GM23338 (cell line): ENCODE results near the gene KRTCAP2. TPM values are rescaled to one million over a fixed set of nuclear protein-coding genes. Genes with fewer than 3 reads are reported as not detected.
A peak's percentile ranks its signal among the peaks of the same experiment; 100 is the strongest.

ENCODE experiments used
- ATAC-seq: fragments of 200-7000 bp; cut with Tn5 transposase; 3 replicates; pipeline ENCODE4 v1.9.1; 2020
- DNase-seq: peaks from one replicate; pipeline ENCODE4 v3.0.0-alpha.2; 2015; ENCODE audit warnings: low spot score
- H2AFZ ChIP-seq: fragments of 200-600 bp; sonication (generic); 2 replicates; pipeline ENCODE4 v1.8.0; 2016; ENCODE audit warnings: antibody characterized with exemption, mild to moderate bottlenecking, moderate library complexity
- H3F3A ChIP-seq: fragments of 200-600 bp; sonication (generic); replicated peaks from 2 replicates; pipeline ENCODE4 v1.8.0; 2017; ENCODE audit warnings: antibody characterized with exemption, mixed run types, low read depth
- H3K27ac ChIP-seq: fragments of 200-600 bp; sonication (generic); 2 replicates; pipeline ENCODE4 v1.6.1; 2016; ENCODE audit warnings: low read depth
- H3K27me3 ChIP-seq: fragments of 200-600 bp; sonication (generic); 2 replicates; pipeline ENCODE4 v1.8.0; 2016; ENCODE audit warnings: mild to moderate bottlenecking, mixed run types, moderate library complexity; ENCODE audit not compliant: insufficient read depth
- H3K36me3 ChIP-seq: fragments of 200-600 bp; sonication (generic); 2 replicates; pipeline ENCODE4 v1.8.0; 2016; ENCODE audit warnings: mild to moderate bottlenecking; ENCODE audit not compliant: insufficient read depth
- H3K4me1 ChIP-seq: fragments of 200-600 bp; sonication (generic); 2 replicates; pipeline ENCODE4 v1.8.0; 2016; ENCODE audit warnings: mild to moderate bottlenecking, moderate library complexity; ENCODE audit not compliant: insufficient read depth
- H3K4me2 ChIP-seq: fragments of 200-600 bp; sonication (generic); 2 replicates; pipeline ENCODE4 v1.7.1; 2017; ENCODE audit warnings: mixed run types
- H3K4me3 ChIP-seq: fragments of 200-600 bp; sonication (generic); 2 replicates; pipeline ENCODE4 v1.6.1; 2016; ENCODE audit warnings: mixed run types
- H3K79me2 ChIP-seq: fragments of 200-600 bp; sonication (generic); replicated peaks from 2 replicates; pipeline ENCODE4 v1.8.0; 2017; ENCODE audit warnings: mild to moderate bottlenecking; ENCODE audit not compliant: insufficient read depth
- H3K9me2 ChIP-seq: fragments of 200-600 bp; sonication (generic); 2 replicates; pipeline ENCODE4 v1.8.0; 2017; ENCODE audit not compliant: insufficient read depth
- H4K20me1 ChIP-seq: fragments of 200-600 bp; sonication (generic); replicated peaks from 2 replicates; pipeline ENCODE4 v1.8.0; 2017; ENCODE audit warnings: mild to moderate bottlenecking; ENCODE audit not compliant: insufficient read depth
- H3K27ac Mint-ChIP-seq: 2 replicates; pipeline ENCODE4 v1.8.0; 2020; ENCODE audit warnings: inconsistent platforms, mild to moderate bottlenecking, moderate library complexity, mixed read lengths
- H3K27me3 Mint-ChIP-seq: 3 replicates; pipeline ENCODE4 v1.8.0; 2022; ENCODE audit warnings: low read depth, mild to moderate bottlenecking, moderate library complexity, mixed read lengths, inconsistent platforms; ENCODE audit not compliant: insufficient read depth, poor library complexity
- H3K36me3 Mint-ChIP-seq: 3 replicates; pipeline ENCODE4 v1.8.0; 2021; ENCODE audit warnings: low read depth, mild to moderate bottlenecking, inconsistent platforms, moderate library complexity, mixed read lengths
- H3K4me1 Mint-ChIP-seq: 3 replicates; pipeline ENCODE4 v1.8.0; 2020; ENCODE audit warnings: mild to moderate bottlenecking, inconsistent platforms, mixed read lengths
- H3K4me3 Mint-ChIP-seq: 3 replicates; pipeline ENCODE4 v1.8.0; 2021; ENCODE audit warnings: moderate library complexity, mild to moderate bottlenecking, inconsistent platforms, mixed read lengths
- H3K9me3 Mint-ChIP-seq: 3 replicates; pipeline ENCODE4 v1.8.0; 2020; ENCODE audit warnings: moderate library complexity, mild to moderate bottlenecking, inconsistent platforms, mixed read lengths
- CREB1 ChIP-seq: fragments of 250-450 bp; sonication (Bioruptor Pico); IDR thresholded peaks from 2 replicates; pipeline ENCODE4 v1.5.0; 2020; ENCODE audit warnings: low read depth, mild to moderate bottlenecking, moderate library complexity
- CTCF ChIP-seq, 2 experiments: fragments of 200-600 bp in 1 of 2; sonication (generic) in 1 of 2; conservative IDR thresholded peaks; 2 replicates each; pipeline versions ENCODE4 v1.5.1 to v1.6.1; 2016 to 2017; ENCODE audit warnings: antibody characterized with exemption in 2 of 2, low read depth in 2 of 2, mild to moderate bottlenecking in 2 of 2, moderate library complexity in 1 of 2
- EZH2phosphoT487 ChIP-seq: fragments of 200-600 bp; sonication (generic); IDR thresholded peaks from one replicate; pipeline ENCODE4 v1.8.1; 2018; ENCODE audit warnings: antibody characterized with exemption; ENCODE audit not compliant: unreplicated experiment
- JUNB ChIP-seq: IDR thresholded peaks from one replicate; pipeline ENCODE4 v1.6.1; 2016; ENCODE audit warnings: antibody characterized with exemption; ENCODE audit not compliant: unreplicated experiment
- POLR2AphosphoS5 ChIP-seq: IDR thresholded peaks from 2 replicates; pipeline ENCODE4 v1.6.1; 2016; ENCODE audit warnings: antibody characterized with exemption, low read depth
- STAT1 ChIP-seq: IDR thresholded peaks from one replicate; pipeline ENCODE4 v1.6.1; 2016; ENCODE audit warnings: antibody characterized with exemption; ENCODE audit not compliant: unreplicated experiment
- ZNF114 ChIP-seq: fragments of 250-450 bp; sonication (Bioruptor Pico); IDR thresholded peaks from 2 replicates; pipeline ENCODE4 v1.5.0; 2020; ENCODE audit warnings: mild to moderate bottlenecking, moderate library complexity
- ZNF462 ChIP-seq: fragments of 250-450 bp; sonication (Bioruptor Pico); IDR thresholded peaks from 2 replicates; pipeline ENCODE4 v1.5.0; 2020; ENCODE audit warnings: mild to moderate bottlenecking, moderate library complexity
- polyA plus RNA-seq: library from polyadenylated mRNA; unstranded; fragments of >200 nt; fragmentation: Nextera tagmentation; extraction: Ambion mirVana; gene quantifications from 2 replicates; pipeline ENCODE4 v1.2.1, GENCODE V29; 2016
- total RNA-seq: library from RNA; depleted of rRNA; stranded (reverse); fragments of >200 nt; shearing (Covaris generic); gene quantifications from 2 replicates; pipeline ENCODE4 v1.2.3, GENCODE V29; 2014

Gene KRTCAP2
- total and polyA plus RNA-seq, 2 experiments from 2014 or later = 106 to 579 TPM

- H3K9me2 ChIP-seq = no peaks in the 10 kb centered on the region
- H3F3A ChIP-seq = peaks cover 10% of the 10 kb centered on the region
- no peaks in the 10 kb centered on the region for H4K20me1 ChIP-seq
- no peak overlapping the region for H3K27ac Mint-ChIP-seq
- peaks cover 71% of the 10 kb centered on the region for H3K27me3 ChIP-seq
- H3K36me3 ChIP-seq = no peaks in the 10 kb centered on the region
- no peak overlapping the region for H3K4me3 ChIP-seq
- DNase-seq (no peak), ATAC-seq (no peak)
- peaks cover 63% of the 10 kb centered on the region for H3K27me3 Mint-ChIP-seq
- H3K36me3 Mint-ChIP-seq = no peaks in the 10 kb centered on the region
- no peak overlapping the region for H3K4me3 Mint-ChIP-seq
- TF ChIP-seq ZNF114 (CRISPR knock-in tag) (no peak), EZH2phosphoT487 (no peak), CREB1 (no peak), JUNB (no peak), POLR2AphosphoS5 (no peak), STAT1 (no peak)
- H3K27ac ChIP-seq = no peak overlapping the region
- H3K79me2 ChIP-seq = no peaks in the 10 kb centered on the region
- peaks cover 36% of the 10 kb centered on the region for H3K4me1 Mint-ChIP-seq
- 0 out of 2 replicates have a peak overlapping the region, but pooled peaks have one; percentile 95 for H3K4me2 ChIP-seq
- no peak overlapping the region; the same call in 1 of the 2 replicates for H2AFZ ChIP-seq
- no peaks in the 10 kb centered on the region for H3K9me3 Mint-ChIP-seq
- peaks cover 31% of the 10 kb centered on the region for H3K4me1 ChIP-seq
Observed at GRCh38 chr1:155123801-155124200, 49.3 kb downstream of the KRTCAP2 start.

- Histone ChIP-seq H3K4me3 (no peak overlapping the region), H4K20me1 (no peaks in the 10 kb centered on the region), H2AFZ (no peak overlapping the region), H3F3A (peaks cover 5% of the 10 kb centered on the region), H3K27ac (no peak overlapping the region), H3K79me2 (no peaks in the 10 kb centered on the region), H3K27me3 (peaks cover 56% of the 10 kb centered on the region), H3K9me2 (no peaks in the 10 kb centered on the region), H3K36me3 (no peaks in the 10 kb centered on the region), H3K4me2 (no peak overlapping the region), H3K4me1 (peaks cover 22% of the 10 kb centered on the region)
- no peak overlapping the region for H3K27ac Mint-ChIP-seq
- H3K36me3 Mint-ChIP-seq = no peaks in the 10 kb centered on the region
- no peak overlapping the region for H3K4me3 Mint-ChIP-seq
- H3K4me1 Mint-ChIP-seq = peaks cover 26% of the 10 kb centered on the region
- ATAC-seq (no peak), DNase-seq (no peak)
- no peaks in the 10 kb centered on the region for H3K9me3 Mint-ChIP-seq
- H3K27me3 Mint-ChIP-seq = peaks cover 50% of the 10 kb centered on the region
- TF ChIP-seq JUNB (no peak), ZNF462 (CRISPR knock-in tag) (no peak), CTCF (conservative IDR thresholded peaks at IDR 0.05; ENCODE audit: low read depth in 2 of 2) (no peak)
Observed at GRCh38 chr1:155122308-155122707, 50.8 kb downstream of the KRTCAP2 start.
